HCT116 (cell line): Measurements from ENCODE around the gene CD302. TPM values are rescaled to one million over a fixed set of nuclear protein-coding genes. Genes with fewer than 3 reads are reported as not detected.

Experiments
- ATAC-seq: fragments of 200-7000 bp; cut with Tn5 transposase; 2 replicates; pipeline ENCODE4 v1.9.1; 2020; ENCODE audit warnings: mild to moderate bottlenecking, moderate library complexity
- BruUV-seq: library from RNA; stranded (reverse); fragments of 400-500 nt; replicated peaks from 2 replicates; lab custom pipeline; 2021; lab: Mats Ljungman, UMichigan
- CTCF ChIA-PET: fragments of 300-600 bp; sonication (Branson Sonifier 250); formaldehyde crosslinking; loops from one replicate; lab custom pipeline; 2021; ENCODE audit warnings: antibody characterized with exemption; lab: Charles Lee
- POLR2A ChIA-PET: fragments of 300-600, 350-600 bp; sonication (Branson Sonifier 250); formaldehyde crosslinking; loops from one replicate; lab custom pipeline; 2021; ENCODE audit warnings: antibody characterized with exemption; lab: Charles Lee
- RAD21 ChIA-PET, 2 experiments: fragments of 300-600 bp; sonication (Branson Sonifier 250); formaldehyde crosslinking; loops; one replicate each; lab custom pipeline; 2023; ENCODE audit warnings: low total read pairs in 2 of 2; ENCODE audit not compliant: uncharacterized antibody in 2 of 2, unreplicated experiment in 2 of 2, low non-redundant PET in 1 of 2; lab: Charles Lee
- DNase-seq: peaks from one replicate; pipeline ENCODE4 v3.0.0-alpha.2; 2010; ENCODE audit warnings: low read depth, low spot score
- H2AFZ ChIP-seq: fragments of 200-600 bp; shearing (Covaris generic), sonication (generic); 2 replicates; pipeline ENCODE4 v1.6.1; 2017; ENCODE audit warnings: low read depth, mixed run types, mixed read lengths, antibody characterized with exemption, low read length; ENCODE audit not compliant: poor library complexity, severe bottlenecking
- H3K27ac ChIP-seq: 2 replicates; pipeline ENCODE4 v1.5.1; 2012; ENCODE audit warnings: low read depth, low read length
- H3K27me3 ChIP-seq: fragments of 200-600 bp; sonication (generic); 2 replicates; pipeline ENCODE4 v1.6.1; 2016; ENCODE audit warnings: mixed run types, low read length, mixed read lengths; ENCODE audit not compliant: insufficient read depth
- H3K36me3 ChIP-seq, 2 experiments: fragments of 200-500 bp in 1 of 2; fragments of 200-600 bp in 1 of 2; sonication (Bioruptor generic) in 1 of 2; sonication (generic) in 1 of 2; 2 replicates each; pipeline versions ENCODE4 v1.5.1 to v1.6.1; 2014 to 2016; ENCODE audit warnings: low read length in 2 of 2, inconsistent platforms in 1 of 2, mixed read lengths in 1 of 2, mixed run types in 1 of 2; ENCODE audit not compliant: insufficient read depth in 2 of 2, control insufficient read depth in 1 of 2
- H3K4me1 ChIP-seq, 2 experiments: fragments of 200-600 bp in 1 of 2; sonication (generic) in 1 of 2; 2 replicates each; pipeline versions ENCODE4 v1.5.1 to v1.6.1; 2012 to 2017; ENCODE audit warnings: low read length in 2 of 2, inconsistent platforms in 1 of 2, mild to moderate bottlenecking in 1 of 2, mixed read lengths in 1 of 2, mixed run types in 1 of 2, moderate library complexity in 1 of 2; ENCODE audit not compliant: insufficient read depth in 2 of 2, control insufficient read depth in 1 of 2
- H3K4me2 ChIP-seq: fragments of 200-600 bp; sonication (generic); 2 replicates; pipeline ENCODE4 v1.6.1; 2017; ENCODE audit warnings: mixed run types, low read length, mixed read lengths
- H3K4me3 ChIP-seq, 2 experiments: fragments of 200-600 bp in 1 of 2; sonication (generic) in 1 of 2; replicated peaks in 1 of 2; 2 replicates each; pipeline ENCODE4 v1.5.1; 2011 to 2016; ENCODE audit warnings: low read length in 2 of 2, control low read depth in 1 of 2, low read depth in 1 of 2, mild to moderate bottlenecking in 1 of 2, mixed read lengths in 1 of 2, mixed run types in 1 of 2
- H3K79me2 ChIP-seq: fragments of 200-600 bp; sonication (generic); 2 replicates; pipeline ENCODE4 v1.6.1; 2017; ENCODE audit warnings: mild to moderate bottlenecking, mixed run types, low read length, moderate library complexity, mixed read lengths; ENCODE audit not compliant: insufficient read depth
- H3K9ac ChIP-seq: fragments of 200-600 bp; sonication (generic); 2 replicates; pipeline ENCODE4 v1.6.1; 2016; ENCODE audit warnings: low read length, mixed read lengths
- H3K9me2 ChIP-seq: fragments of 200-600 bp; sonication (generic), shearing (Covaris generic); 2 replicates; pipeline ENCODE4 v1.6.1; 2017; ENCODE audit warnings: mixed run types, mild to moderate bottlenecking, moderate library complexity; ENCODE audit not compliant: insufficient read depth
- H3K9me3 ChIP-seq, 2 experiments: fragments of 200-500 bp in 1 of 2; fragments of 200-600 bp in 1 of 2; sonication (Bioruptor generic) in 1 of 2; sonication (generic) in 1 of 2; 2 replicates each; pipeline ENCODE4 v1.6.1; 2014 to 2017; ENCODE audit warnings: low read length in 2 of 2, mixed read lengths in 2 of 2, inconsistent platforms in 1 of 2, low read depth in 1 of 2, mild to moderate bottlenecking in 1 of 2, mixed run types in 1 of 2, moderate library complexity in 1 of 2; ENCODE audit not compliant: control insufficient read depth in 1 of 2, insufficient read depth in 1 of 2
- H4K20me1 ChIP-seq: fragments of 200-600 bp; sonication (generic), shearing (Covaris generic); 2 replicates; pipeline ENCODE4 v1.6.1; 2017; ENCODE audit warnings: mixed run types, mild to moderate bottlenecking, moderate library complexity; ENCODE audit not compliant: insufficient read depth
- CBX3 ChIP-seq: IDR thresholded peaks from 2 replicates; pipeline ENCODE4 v1.6.1; 2012; ENCODE audit warnings: low read depth
- CTCF ChIP-seq, 3 experiments: fragments of 200-600 bp in 1 of 3; sonication (generic) in 1 of 3; IDR thresholded peaks in 2 of 3; conservative IDR thresholded peaks in 1 of 3; 2 replicates each; pipeline ENCODE4 v1.5.1; 2012 to 2017; ENCODE audit warnings: low read depth in 2 of 3, low read length in 2 of 3, antibody characterized with exemption in 1 of 3, borderline replicate concordance in 1 of 3, control low read depth in 1 of 3, mild to moderate bottlenecking in 1 of 3, mixed read lengths in 1 of 3, mixed run types in 1 of 3, moderate library complexity in 1 of 3; ENCODE audit not compliant: insufficient read depth in 1 of 3
- ELF1 ChIP-seq: IDR thresholded peaks from 2 replicates; pipeline ENCODE4 v1.6.1; 2012; ENCODE audit warnings: low read depth, borderline replicate concordance
- EZH2phosphoT487 ChIP-seq: fragments of 200-600 bp; IDR thresholded peaks from 2 replicates; pipeline ENCODE4 v1.6.1; 2018; ENCODE audit warnings: antibody characterized with exemption, borderline replicate concordance
- FOSL1 ChIP-seq: IDR thresholded peaks from 2 replicates; pipeline ENCODE4 v1.6.1; 2012; ENCODE audit warnings: low read depth
- POLR2A ChIP-seq: IDR thresholded peaks from 2 replicates; pipeline ENCODE4 v1.7.0; 2011; ENCODE audit warnings: borderline replicate concordance; ENCODE audit not compliant: insufficient read depth, insufficient read length; ENCODE audit errors: extremely low read depth
- POLR2AphosphoS5 ChIP-seq: IDR thresholded peaks from 2 replicates; pipeline ENCODE4 v1.6.1; 2011; ENCODE audit warnings: mild to moderate bottlenecking, low read depth, low read length, moderate library complexity
- RAD21 ChIP-seq: IDR thresholded peaks from 2 replicates; pipeline ENCODE4 v1.6.1; 2012; ENCODE audit warnings: low read depth, mild to moderate bottlenecking
- SIN3A ChIP-seq: IDR thresholded peaks from 2 replicates; pipeline ENCODE4 v1.6.1; 2012; ENCODE audit warnings: low read depth
- SP1 ChIP-seq: IDR thresholded peaks from 2 replicates; pipeline ENCODE4 v1.6.1; 2012; ENCODE audit warnings: low read depth
- intact Hi-C: fragments of 100-400 bp; cut with micrococcal nuclease; formaldehyde crosslinking; loops from 2 replicates; pipeline ENCODE4 v1.10.0; 2022
- total RNA-seq: library from RNA; stranded (reverse); gene quantifications from one replicate; pipeline ENCODE4 v1.2.1, GENCODE V29; 2021; ENCODE audit not compliant: unreplicated experiment
- TF ChIP-seq, protein P1 (sequence below): IDR thresholded peaks from 2 replicates; pipeline ENCODE4 v1.6.1; 2012

The CD302 gene
- total RNA-seq, 1 experiment from 2014 or later: 0.15 TPM

DNA sequence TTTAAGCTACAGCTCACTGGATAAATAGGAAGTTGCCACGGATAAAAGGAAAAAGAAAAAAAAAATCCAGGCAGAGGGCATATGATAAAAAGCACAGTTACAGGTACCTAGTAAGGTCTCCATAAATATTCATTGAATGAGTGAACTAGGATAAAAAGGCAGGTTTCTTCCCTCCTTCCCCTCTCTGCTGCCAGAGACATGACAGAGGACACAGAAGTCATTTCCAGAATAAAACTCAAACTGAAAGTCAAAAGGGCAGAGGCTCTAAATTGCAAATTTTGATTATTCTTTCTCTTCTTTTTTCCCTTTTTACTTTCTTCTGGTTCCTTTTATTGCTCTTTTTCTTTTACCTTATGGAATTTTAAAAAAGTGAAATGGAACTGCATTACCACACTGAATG is 7.7 kb downstream of the CD302 start:
- TF ChIP-seq, protein P1, sequence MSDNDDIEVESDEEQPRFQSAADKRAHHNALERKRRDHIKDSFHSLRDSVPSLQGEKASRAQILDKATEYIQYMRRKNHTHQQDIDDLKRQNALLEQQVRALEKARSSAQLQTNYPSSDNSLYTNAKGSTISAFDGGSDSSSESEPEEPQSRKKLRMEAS: no peak
- TF ChIP-seq RAD21 (no peak), SIN3A (no peak), POLR2A (no peak), CBX3 (no peak), POLR2AphosphoS5 (no peak), FOSL1 (no peak), CTCF (IDR thresholded peaks at IDR 0.05 in 2 of 3, conservative IDR thresholded peaks at IDR 0.05 in 1 of 3; ENCODE audit: borderline replicate concordance in 1 of 3, insufficient read depth in 1 of 3, low read depth in 2 of 3, low read length in 2 of 3) (no peak), EZH2phosphoT487 (no peak), SP1 (no peak), ELF1 (no peak)
- POLR2A ChIA-PET: no interaction called here
- no peak overlapping the region for H3K4me2 ChIP-seq
- ATAC-seq: no peak
- no peak overlapping the region for H3K9ac ChIP-seq
- no TSS peak for BruUV-seq
- no peak overlapping the region for H3K27ac ChIP-seq
- no peaks in the 10 kb centered on the region for H4K20me1 ChIP-seq
- RAD21 ChIA-PET: no interaction called here
- CTCF ChIA-PET: no interaction called here
- H3K79me2 ChIP-seq: no peaks in the 10 kb centered on the region
- DNase-seq: no peak
- H2AFZ ChIP-seq: no peak overlapping the region
- H3K4me1 ChIP-seq: no peaks in the 10 kb centered on the region
- no peaks in the 10 kb centered on the region for H3K9me3 ChIP-seq
- no peaks in the 10 kb centered on the region for H3K27me3 ChIP-seq
- H3K36me3 ChIP-seq: no peaks in the 10 kb centered on the region
- intact Hi-C loops: no loop called here
- H3K4me3 ChIP-seq: no peak overlapping the region
- H3K9me2 ChIP-seq: no peaks in the 10 kb centered on the region
